Ishikawa (cell line): ENCODE data around the gene USP12.

ENCODE experiments used
- CEBPB ChIP-seq: IDR thresholded peaks from 2 replicates; pipeline ENCODE4 v1.6.1; 2012
- CREB1 ChIP-seq: IDR thresholded peaks from 2 replicates; pipeline ENCODE4 v1.6.1; 2012; ENCODE audit warnings: low read depth
- EP300 ChIP-seq: IDR thresholded peaks from 2 replicates; pipeline ENCODE4 v1.6.1; 2012; ENCODE audit warnings: borderline replicate concordance
- FOXM1 ChIP-seq: IDR thresholded peaks from 2 replicates; pipeline ENCODE4 v1.6.1; 2012; ENCODE audit warnings: low read depth, borderline replicate concordance
- RAD21 ChIP-seq: IDR thresholded peaks from 2 replicates; pipeline ENCODE4 v1.6.1; 2012; ENCODE audit warnings: low read depth
- REST ChIP-seq: IDR thresholded peaks from 2 replicates; pipeline ENCODE4 v1.6.1; 2012; ENCODE audit warnings: low read depth, mild to moderate bottlenecking
- TAF1 ChIP-seq: IDR thresholded peaks from 2 replicates; pipeline ENCODE4 v1.6.1; 2012; ENCODE audit warnings: low read depth, mild to moderate bottlenecking
- TEAD4 ChIP-seq: IDR thresholded peaks from 2 replicates; pipeline ENCODE4 v1.6.1; 2012
- ZBTB7A ChIP-seq: IDR thresholded peaks from 2 replicates; pipeline ENCODE4 v1.6.1; 2012; ENCODE audit warnings: low read depth
- TF ChIP-seq, protein P1 (sequence below): IDR thresholded peaks from 2 replicates; pipeline ENCODE4 v1.6.1; 2012

DNA sequence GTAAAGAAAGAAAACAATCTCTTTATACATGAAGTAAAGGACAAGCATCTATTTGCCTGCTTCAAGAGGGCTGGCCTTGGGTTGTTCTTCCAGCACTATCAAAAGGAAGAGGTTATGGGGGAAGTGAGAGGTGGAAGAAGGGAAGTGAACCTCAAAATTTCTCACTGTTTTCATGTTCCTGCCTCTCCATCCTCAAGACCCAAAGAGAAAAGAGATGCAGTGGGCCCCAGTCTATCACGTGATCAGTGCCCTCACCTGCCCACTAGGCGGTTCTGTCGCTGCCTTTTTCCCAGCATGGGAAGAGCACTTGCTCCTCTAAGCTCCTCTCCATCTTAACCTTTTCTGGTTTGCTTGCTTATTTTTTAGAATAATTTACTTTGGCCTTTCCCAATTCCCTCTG, 6.2 kb upstream of the USP12 start:
- TF ChIP-seq, protein P1, sequence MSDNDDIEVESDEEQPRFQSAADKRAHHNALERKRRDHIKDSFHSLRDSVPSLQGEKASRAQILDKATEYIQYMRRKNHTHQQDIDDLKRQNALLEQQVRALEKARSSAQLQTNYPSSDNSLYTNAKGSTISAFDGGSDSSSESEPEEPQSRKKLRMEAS, result no peak
- TF ChIP-seq REST, result no peak
- no peak for TF ChIP-seq TAF1
- TF ChIP-seq RAD21, result no peak
- no peak for TF ChIP-seq FOXM1
- no peak for TF ChIP-seq EP300
- TF ChIP-seq CREB1, result no peak
- no peak for TF ChIP-seq CEBPB
- TF ChIP-seq ZBTB7A, result no peak
- TF ChIP-seq TEAD4, result no peak
